T-helper 9 cell (primary cell): ENCODE data around the gene CKAP4.

Experiments
- DNase-seq: peaks from one replicate; pipeline ENCODE4 v3.0.0-alpha.2; 2020

Gene CKAP4

GRCh38 chr12:106274012-106274411 lies 26.2 kb upstream of the CKAP4 start:
- DNase-seq, result no peak

GRCh38 chr12:106273491-106273890 lies 25.7 kb upstream of the CKAP4 start:
- no peak for DNase-seq

DNA sequence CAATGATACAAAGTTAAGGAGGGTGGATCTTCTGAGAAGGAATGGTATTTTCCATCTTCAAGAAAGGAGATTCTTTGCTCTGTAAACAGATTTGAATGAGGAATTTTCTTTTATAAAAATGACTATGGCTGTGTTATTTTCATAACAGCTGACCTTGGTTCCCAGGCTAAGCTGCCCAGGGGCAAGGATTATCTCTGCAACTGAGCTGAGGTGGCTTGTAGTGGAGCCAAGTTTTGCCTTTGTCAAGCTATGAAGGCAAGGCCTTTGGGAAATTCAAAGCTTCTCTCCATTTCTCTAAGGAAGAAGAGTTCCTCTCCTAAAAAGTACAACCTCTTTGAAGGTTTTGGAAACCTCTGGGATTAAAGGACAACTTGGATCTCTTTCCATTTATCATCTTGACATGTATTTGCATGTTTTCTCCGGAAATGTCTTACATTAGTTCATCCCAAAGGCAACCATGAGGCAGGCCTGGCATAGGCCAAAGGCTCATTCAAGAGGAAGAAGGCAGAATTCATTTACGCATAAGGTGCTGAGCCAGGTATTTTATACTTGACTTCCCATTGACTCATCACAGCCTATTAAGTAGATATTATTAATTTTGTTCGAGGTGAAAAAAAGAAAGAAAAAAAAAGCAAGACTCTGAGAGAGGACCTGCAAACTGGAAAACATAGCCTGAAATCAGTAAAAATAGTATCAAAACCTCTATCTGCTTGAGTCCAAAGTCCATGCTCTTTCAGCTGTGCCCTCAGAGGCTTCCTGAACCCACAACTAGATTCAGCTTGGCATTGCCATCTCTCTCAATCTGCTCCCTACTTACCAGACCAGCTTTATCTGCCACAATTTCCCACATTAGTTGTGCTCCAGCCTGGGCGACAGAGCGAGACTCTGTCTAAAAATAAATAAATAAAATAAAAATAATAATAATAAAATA lies 24.0 kb upstream of the CKAP4 start:
- no peak for DNase-seq

DNA sequence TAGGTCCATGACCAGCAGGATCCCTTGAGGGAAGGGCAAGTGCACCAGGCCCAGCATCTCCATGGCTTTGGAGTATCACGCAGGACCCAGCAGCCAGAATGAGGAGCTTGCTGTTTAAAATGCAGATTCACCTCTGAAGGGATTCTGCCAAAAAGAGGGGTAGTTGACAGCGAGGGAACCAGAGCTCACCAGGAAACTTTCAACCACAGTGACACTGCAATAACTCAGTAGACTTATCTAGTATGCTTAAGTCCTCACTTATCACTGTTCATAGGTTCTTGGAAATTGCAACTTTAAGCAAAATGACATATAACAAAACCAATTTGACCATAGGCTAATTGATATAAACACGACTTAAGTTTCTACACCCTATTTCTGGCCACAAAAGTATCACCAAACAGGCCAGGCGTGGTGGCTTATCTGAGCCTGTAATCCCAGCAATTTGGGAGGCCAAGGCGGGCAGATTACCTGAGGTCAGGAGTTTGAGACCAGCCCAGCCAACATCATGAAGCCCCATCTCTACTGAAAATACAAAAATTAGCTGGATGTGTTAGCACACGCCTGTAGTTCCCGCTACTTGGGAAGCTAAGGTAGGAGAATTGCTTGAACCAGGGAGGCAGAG lies 21.4 kb upstream of the CKAP4 start:
- DNase-seq, result no peak

- no peak for DNase-seq
Measured at GRCh38 chr12:106267535-106267934, 19.7 kb upstream of the CKAP4 start.

GRCh38 chr12:106265116-106265515 lies 17.3 kb upstream of the CKAP4 start:
- no peak for DNase-seq

DNA sequence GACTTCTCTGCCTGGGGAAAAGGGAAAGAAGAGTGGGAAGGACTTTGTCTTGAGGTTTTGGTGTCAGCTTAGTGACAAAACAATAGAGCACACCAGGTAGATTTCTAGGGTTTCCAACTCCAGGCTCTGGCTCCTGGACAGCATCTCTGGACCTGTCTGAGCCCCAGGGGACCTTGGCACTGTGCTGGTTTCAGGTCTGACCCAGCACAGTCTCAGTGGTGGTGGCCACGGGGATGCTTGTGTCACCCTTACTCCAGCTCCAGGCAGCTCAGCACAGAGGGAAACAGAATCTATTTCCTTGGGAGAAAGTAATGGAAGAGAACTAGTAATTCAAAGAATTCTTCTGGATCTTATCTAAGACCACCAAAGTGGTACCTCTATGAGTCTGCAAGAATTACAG lies 11.1 kb upstream of the CKAP4 start:
- no peak for DNase-seq

DNA sequence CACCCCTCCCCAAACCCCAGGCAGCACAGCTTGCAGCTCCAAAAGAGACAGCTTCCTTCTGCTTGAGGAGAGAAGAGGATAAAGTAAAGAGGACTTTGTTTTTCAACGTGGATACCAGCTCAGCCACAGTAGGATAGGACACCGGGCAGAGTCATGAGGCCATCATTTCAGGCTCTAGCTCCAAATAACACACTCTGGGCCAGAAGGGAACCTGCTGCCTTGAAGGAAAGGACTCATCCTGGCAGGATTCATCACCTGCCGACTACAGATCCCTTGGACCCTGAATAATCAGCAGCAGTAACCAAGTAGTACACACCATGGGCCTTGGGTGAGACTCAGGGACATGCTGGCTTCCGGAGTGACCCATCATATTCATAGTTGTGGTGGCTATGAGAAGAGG lies 10.4 kb upstream of the CKAP4 start:
- no peak for DNase-seq

DNA sequence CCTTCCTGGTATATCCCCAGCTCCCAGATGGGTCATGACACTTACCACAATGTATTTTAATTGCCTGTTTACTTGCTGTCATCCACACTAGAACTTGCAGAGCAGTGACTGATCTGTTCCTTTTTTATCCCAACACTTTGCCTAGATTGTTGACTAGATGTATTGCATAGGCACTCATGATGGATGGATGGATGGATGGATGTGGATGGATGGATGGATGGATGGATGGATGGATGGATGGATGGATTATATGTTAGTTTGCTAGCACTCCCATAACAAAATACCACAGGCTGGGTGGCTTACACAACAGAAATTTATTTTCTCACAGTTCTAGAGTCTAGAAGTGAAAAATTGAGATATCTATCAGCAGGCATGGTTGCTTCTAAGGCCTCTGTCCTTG lies 8.7 kb upstream of the CKAP4 start:
- no peak for DNase-seq

DNA sequence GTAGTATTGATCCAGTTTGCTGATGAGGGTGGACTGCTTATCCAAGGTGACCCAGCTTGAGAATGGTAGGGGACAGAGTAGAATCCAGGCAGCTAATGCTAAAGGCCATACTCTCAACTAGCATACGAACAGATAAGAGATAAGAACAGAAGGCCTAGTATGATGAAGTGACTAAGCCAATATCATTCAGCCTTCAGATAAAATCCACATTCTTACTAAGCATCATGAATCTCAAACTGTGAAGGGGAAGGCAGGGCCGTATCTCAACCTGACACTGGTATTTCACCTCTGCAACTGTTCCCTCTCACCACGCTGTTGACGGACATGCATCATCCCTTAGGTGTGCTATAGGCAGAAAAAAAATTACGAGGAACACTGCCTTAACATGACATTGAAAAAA lies 8.1 kb upstream of the CKAP4 start:
- no peak for DNase-seq

DNA sequence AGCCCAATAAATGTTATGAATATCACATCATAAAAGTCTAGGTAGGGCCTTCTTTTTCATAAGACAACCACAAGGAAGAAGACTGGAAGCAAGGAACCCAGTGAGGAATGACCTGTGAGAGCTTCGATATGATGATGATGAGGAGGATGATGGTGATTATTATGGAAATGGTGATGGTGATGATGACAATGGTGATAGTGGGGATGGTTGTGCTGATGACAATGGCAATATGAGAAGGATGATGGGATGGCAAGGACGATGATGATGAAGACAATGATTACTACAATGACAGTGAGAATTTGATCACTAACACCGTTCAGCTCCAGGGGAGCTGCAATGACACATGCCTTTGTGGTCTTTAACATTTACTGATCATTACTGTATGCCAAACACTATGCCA lies 7.7 kb upstream of the CKAP4 start:
- DNase-seq, result no peak

- no peak for DNase-seq
Measured at GRCh38 chr12:106254724-106255123, 6.9 kb upstream of the CKAP4 start.

- DNase-seq, result no peak
Measured at GRCh38 chr12:106251631-106252455, 4.0 kb upstream of the CKAP4 start.

GRCh38 chr12:106249411-106250135 lies 1.8 kb upstream of the CKAP4 start:
- DNase-seq, result no peak

DNA sequence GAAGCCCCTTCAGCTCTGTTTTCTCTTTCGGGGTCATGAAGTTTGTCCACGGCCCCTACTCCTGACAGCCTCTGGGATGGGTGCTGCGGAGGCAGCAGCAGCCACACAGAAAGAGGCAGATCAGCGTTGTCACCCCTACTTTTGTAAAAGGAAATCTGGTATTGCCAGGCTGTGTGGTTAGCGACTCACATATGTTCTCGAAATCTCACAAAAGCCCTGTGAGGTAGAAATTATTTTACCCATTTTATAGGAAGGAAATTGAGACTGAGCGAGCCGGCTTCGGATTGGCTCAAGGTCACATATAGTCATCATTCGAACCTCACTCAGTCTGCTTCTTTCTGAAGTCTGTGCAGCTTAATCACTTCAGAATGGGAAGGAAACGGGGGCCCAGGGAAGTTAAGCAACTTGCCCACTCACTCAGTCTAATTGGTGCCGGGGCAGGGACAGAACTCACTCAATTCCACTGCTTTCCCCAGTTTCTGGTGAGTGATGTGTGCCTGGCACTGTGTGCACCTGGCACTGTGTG lies 1.1 kb upstream of the CKAP4 start:
- DNase-seq, result no peak

- no peak for DNase-seq
Measured at GRCh38 chr12:106248312-106248845, 559 bp upstream of the CKAP4 start.

- DNase-seq, result peak; percentile 54
Measured at GRCh38 chr12:106246891-106247673, 738 bp downstream of the CKAP4 start.

DNA sequence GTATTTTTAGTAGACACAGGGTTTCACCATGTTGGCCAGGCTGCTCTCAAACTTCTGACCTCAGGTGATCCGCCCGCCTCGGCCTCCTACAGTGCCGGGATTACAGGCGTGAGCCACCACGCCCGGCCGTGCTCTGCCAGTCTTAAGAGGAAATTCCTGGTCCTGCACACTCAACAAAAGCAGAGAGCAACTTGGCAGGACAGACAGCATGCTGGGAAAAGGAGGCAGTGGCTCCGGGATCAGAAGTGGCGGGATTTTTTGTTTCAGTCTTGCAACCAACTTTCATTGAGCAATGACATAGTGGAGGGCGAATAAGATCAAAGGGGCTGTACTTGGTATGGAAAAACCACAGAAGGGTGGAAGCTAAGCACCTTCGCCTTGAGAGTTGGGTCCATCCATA lies 2.1 kb downstream of the CKAP4 start:
- no peak for DNase-seq

GRCh38 chr12:106243620-106244019 lies 4.2 kb downstream of the CKAP4 start:
- no peak for DNase-seq

DNA sequence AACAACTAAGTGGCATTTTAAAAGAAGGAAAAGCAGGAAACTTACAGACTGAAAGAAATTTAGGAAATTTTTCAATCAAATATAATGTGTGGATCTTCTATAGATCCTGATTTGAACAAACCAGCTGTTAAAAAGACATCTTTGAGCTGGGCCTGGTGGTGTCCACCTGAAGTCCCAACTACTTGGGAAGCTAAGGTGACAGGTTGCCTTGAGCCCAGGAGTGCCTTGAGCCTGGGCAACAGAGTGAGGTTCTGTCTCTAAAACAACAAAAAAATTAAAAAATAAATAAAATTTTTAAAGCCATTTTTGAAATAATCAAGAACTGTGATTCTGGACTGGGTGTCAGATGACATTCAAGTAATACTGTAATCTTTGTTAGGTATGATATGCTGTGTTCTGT lies 7.0 kb downstream of the CKAP4 start:
- DNase-seq, result no peak

DNA sequence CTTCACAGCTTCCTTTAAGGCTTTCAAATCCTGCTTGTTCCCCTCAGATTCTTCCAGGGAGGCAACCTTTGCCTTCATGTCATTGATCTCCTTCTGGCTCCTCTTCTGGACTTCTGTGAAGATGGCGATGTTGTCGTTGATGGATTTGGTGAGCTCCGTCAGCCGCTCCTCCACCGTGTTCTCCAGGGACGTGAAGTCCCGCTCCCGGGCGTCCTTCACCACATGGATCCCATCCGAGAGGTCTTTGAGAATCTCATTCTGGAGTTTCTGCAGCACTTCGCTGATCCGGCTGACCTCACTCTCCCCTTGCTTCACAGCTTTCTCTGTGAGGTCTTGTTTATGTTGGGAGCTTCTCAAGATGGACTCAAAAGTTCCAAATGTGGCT lies 7.9 kb downstream of the CKAP4 start:
- no peak for DNase-seq
